GM18867 (cell line): ENCODE data around the gene NFIB.

ENCODE experiments used
- ATAC-seq: cut with Tn5 transposase; IDR thresholded peaks from one replicate; pipeline ENCODE4 v1.9.1; 2021; ENCODE audit warnings: mild to moderate bottlenecking, moderate library complexity; ENCODE audit not compliant: unreplicated experiment

The NFIB gene

DNA sequence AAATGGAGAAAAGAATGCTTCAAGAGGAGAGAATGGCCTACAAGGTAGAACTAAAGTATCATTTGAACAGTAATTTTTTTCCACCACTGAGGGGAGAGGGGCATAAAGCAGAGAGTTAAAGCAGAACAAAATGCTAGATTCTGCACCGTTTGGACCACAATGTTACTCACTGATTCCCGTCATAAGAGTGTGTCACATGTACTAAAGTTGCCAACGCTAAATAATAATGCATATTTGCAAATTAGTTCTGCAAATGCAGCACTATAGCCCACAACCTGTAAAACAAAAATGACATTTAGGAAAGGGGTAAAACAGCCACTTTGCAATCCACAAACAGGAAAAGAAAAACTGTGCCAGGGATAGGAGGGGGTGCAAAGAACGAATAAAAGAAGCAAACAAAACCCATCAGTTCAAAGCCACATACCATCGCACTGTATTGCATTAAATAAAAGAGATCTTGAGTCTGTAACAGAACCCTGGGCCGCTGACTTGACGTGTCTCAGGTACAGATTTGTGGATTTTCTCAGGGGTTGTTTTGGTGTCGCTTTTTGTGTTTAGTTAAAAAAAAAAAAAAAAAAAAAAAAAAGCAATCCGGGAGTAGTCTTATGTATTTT, 7.7 kb upstream of the NFIB start:
- no peak for ATAC-seq

- no peak for ATAC-seq
These were observed 6.6 kb upstream of the NFIB start for GRCh38 chr9:14320271-14321181.

DNA sequence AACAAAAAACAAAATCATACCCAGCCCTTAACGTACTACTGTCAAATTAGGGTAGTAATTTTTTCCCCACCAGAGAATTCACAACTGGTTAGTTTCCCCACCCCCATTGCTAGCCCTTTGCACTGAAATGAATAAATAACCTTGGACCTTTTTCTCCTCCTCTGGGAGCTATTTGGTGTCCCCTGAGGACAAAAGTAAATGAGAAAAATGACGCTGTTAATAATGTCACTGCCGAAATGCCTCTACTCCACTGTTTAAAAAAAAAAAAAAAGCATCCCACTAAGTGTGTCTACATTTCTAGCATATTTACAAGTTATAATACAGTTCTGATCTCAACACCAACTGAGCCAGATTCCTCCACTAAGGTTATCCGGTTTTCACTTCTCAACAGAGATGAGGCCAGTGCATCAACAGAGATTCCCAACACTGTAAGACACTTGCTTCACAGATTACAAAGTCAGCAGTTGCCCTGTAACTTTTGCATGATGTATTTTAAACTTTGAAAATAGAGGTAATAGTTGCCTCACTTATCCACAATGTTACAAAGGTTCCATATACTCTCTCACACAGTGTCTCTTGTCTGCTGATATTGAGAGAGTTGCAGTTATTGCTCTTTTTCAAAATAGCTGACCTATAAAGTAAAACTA, 5.1 kb upstream of the NFIB start:
- no peak for ATAC-seq

DNA sequence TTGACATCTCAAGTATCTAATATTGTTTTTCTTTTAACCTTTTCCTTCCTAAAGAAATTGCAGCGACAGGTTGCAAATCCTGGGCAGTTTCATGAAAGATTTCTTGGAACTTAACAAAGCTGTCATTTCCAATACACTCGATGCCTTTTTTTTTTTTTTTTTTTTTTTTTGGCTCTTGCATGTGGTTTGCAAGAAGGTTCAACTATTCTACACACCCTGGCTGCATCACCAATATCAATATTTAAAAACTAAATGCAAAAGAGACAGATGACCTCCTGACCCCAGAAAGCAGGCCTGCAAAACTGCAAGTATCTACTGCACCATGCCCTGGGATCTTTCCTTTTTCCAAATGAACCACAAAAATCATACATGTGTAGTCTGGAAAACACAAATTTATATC, 4.4 kb upstream of the NFIB start:
- no peak for ATAC-seq

- ATAC-seq, result peak; percentile 33
These were observed 3.9 kb upstream of the NFIB start for GRCh38 chr9:14317667-14318320.

- no peak for ATAC-seq
These were observed 2.8 kb upstream of the NFIB start for GRCh38 chr9:14316602-14317300.

DNA sequence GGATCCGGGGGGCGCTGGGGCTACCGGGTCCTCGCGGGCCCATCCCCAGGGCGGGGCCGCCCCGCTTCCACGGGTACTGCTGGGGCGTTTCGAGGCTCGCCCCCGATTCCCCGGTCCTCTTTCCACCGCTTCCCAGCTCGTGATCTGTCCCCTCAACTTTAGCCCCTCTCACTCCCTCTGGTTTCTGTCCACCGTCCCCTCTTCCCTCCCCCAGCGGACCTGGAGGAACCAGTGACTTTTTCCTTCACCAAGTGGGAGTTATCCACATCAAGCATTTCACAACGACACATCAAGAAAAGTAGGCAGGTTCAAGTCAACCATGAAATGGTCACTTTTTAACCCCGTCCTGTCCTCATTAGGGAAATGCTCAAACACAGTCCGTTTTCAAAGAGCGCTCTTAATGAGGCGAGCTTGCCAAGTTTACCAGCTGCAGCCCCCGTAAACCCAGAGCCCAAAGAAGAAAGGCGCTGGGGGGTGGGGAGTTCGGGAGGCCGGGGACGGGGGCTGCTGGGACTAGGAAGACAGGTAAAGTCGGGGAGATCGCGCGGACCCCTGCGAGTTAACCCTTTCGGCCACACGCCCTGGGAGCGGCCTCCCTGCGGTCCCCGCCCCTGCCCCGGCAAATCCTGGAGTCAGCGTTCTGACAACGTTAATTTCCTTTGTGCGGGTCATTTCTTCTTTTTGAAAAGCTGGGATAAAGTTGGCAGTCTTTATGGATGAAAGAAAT, 2.1 kb upstream of the NFIB start:
- ATAC-seq, result no peak

DNA sequence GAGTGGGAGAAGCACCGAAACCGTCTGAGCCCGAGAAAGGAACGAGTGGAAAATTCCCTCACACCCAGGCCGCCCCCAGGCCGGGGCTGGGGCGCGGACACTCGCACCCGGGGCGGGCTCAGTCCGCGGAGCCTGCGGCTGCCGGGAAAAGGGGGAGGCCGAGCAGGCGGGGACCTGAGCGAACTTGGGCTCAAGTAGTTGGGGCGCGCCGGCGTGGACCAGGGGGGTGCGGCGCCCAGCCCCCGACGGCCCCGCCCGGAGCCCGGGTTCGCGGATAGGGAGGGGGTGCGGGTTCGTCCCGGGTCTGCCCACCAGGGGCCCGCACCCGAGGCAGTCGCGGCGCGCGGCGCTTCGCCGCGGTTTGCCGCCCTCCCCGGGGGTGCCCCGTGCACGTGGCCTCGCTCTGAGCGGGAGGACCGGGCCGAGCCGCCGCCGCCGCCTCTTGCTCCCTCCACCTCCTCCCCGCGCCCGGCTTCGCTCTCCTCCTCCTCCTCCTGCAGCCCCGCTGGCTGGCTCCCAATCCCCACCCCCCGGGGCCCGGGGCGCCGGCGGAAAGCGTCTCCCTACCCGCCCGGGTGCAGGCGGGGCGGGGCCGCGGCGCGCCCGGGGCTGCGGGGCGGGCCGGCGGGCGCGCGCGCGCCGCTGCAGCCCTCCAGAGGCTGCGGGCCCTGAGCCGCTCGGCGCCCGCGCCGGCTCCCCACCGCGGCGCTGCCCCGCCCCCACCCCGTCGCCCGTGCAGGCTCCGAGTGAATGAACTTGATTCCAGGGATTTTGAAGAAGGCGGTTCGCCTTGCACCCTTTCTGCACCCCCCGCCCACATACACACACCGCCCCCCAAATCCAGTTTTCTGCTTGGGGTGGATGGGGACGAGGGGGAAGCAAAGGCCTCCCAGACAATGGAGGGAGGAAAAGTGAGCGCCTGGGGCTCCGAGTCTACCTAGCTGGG, 1.3 kb upstream of the NFIB start:
- ATAC-seq, result peak; percentile 36

DNA sequence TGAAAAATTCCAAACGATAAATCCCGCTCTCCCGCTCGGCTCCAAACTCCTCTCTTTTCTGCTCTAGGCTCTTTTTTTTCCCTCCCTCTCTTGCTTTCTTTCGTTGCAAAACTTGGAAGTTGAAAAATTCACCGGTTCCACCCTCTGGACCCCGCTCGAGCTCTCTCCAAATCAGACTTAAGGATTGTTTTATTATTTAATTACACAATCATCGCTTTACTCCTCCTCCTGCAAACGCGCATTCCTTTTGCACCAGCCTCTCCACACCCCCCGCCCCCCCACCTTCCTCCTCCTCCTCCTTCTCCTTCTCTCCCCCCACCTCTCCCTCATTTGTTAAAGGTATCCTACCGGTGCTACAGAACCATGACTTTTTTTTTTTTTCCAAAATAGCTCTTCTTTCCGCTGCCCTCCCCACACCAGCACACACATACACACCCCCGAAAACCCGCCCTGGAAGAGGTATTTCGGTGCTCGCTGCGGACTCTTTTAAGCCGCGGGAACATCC, 535 bp upstream of the NFIB start:
- no peak for ATAC-seq

DNA sequence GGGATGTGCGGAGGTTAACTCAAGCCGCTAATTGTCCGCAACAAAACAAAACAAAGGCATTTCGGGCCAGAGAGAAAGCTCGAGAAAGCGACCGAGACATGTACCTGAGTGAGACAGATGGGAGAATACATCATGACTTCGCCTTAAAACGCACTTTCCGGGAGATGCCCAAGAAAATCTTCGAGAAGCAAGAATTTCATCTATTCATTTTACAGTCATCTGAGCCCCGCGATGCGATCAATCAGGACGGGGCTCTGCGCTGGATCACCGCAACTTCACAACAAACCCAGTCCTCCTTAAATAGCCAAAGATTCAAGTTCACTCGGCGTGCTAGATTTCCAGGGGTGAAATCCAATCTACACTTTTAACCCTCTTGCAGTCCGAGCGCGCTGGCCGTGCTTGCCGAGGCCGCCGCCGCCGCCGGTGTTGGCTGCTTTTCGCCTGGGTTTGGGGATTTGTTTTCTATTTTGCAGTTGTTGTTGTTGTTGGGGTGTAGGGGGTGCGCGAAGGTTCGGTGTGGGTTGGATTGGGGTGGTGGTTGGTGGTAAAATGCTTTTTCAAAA, 482 bp downstream of the NFIB start:
- no peak for ATAC-seq

GRCh38 chr9:14312719-14313377, 1.1 kb downstream of the NFIB start:
- ATAC-seq, result no peak

GRCh38 chr9:14311956-14312685, 1.8 kb downstream of the NFIB start:
- no peak for ATAC-seq

- no peak for ATAC-seq
These were observed 2.6 kb downstream of the NFIB start for GRCh38 chr9:14311171-14311949.

DNA sequence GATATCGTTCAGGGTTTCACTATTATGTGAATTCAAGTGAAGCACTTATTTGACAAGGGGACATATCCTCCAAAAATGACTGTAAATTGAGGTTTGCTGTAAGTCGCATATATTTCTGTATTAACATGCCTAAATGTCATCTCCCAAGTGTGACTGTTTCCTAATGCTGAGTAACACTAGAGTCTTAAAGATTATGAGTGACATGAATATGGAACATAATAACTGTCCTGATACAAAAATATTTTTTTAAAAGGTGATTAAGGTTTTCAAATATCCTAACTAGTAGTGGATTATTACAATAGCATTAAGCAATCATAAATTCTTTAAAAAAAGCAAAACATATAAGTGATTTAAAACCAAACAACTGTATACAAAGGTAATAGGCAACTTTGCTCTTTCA, 3.6 kb downstream of the NFIB start:
- ATAC-seq, result no peak

- ATAC-seq, result no peak
These were observed 4.5 kb downstream of the NFIB start for GRCh38 chr9:14309403-14309802.

GRCh38 chr9:14308853-14309145, 5.1 kb downstream of the NFIB start:
- ATAC-seq, result no peak
